D721Med (cell line): ENCODE data around the gene JARID2.

Experiments used
- DNase-seq: peaks from one replicate; pipeline ENCODE4 v3.0.0; 2011; ENCODE audit warnings: low spot score; ENCODE audit not compliant: insufficient read length
- FAIRE-seq: peaks from 2 replicates; lab custom pipeline; 2011; peaks lifted over from hg19 to GRCh38; lab: Jason Lieb, UNC
- TF ChIP-seq, protein P1 (sequence below): IDR thresholded peaks from 2 replicates; pipeline ENCODE4 v1.5.1; 2012; ENCODE audit warnings: mild to moderate bottlenecking, control low read depth; ENCODE audit not compliant: insufficient read depth; ENCODE audit errors: missing control alignments

The JARID2 gene

DNA sequence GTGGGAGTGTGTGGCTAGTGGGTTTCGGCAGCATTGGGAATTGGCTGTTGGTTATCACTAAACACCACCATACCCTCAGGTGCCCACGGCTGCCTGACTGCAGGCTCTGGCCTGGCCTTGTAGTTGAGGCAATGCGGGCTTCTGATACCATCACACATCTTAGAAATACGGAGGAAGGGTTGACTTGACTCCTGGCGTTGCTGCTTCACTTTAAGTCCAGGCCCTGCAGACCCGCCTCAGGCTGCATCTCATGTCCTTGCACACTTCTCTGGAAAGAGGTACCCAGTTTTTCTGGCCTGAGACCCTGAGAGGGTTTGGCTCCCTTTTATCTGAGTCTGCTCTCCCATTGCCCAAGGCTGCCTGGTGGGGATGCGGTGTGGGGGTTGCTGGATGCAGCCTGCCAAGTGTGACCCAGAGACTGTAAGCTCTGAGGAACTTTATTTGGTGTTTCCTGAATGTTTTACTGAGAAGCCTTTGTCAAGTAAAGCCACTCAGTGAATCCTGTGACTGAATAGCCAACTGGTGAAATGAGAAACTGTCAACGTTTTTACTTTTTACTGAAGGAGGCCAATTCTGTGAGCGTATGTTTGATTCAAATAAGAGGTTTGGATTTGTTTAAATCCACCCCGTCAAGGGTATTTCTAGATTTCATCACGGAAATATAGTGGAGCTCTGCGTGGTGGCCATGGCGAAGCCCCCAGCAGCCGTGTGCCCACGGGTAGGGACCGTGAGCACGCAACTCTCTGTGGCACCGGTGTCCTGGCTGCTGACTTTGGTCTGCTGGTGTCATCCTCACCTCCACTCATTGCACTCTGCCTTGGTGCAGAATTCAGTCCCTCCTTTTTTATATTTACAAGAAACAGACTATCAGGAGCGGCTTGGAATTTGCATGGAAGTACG lies 256.8 kb downstream of the JARID2 start:
- DNase-seq (no peak), FAIRE-seq (no peak)
- TF ChIP-seq, protein P1, sequence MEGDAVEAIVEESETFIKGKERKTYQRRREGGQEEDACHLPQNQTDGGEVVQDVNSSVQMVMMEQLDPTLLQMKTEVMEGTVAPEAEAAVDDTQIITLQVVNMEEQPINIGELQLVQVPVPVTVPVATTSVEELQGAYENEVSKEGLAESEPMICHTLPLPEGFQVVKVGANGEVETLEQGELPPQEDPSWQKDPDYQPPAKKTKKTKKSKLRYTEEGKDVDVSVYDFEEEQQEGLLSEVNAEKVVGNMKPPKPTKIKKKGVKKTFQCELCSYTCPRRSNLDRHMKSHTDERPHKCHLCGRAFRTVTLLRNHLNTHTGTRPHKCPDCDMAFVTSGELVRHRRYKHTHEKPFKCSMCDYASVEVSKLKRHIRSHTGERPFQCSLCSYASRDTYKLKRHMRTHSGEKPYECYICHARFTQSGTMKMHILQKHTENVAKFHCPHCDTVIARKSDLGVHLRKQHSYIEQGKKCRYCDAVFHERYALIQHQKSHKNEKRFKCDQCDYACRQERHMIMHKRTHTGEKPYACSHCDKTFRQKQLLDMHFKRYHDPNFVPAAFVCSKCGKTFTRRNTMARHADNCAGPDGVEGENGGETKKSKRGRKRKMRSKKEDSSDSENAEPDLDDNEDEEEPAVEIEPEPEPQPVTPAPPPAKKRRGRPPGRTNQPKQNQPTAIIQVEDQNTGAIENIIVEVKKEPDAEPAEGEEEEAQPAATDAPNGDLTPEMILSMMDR = no peak

DNA sequence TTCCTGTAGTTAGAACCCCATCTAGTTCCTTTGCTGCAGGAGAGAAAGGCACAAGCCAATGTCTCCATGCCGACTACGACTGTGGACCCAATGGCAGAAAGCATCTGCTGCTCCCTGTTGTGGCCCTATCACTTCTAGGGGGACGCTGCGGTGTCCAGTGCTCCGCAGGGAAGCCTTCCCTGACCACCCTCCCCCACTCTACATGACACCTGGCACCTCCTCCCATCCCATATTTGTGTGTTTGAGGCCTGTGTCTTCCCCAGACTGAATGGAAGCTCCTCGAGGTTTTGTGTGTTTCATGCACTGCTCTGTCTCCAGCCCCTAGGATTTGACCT lies 257.4 kb downstream of the JARID2 start:
- TF ChIP-seq, protein P1 = no peak
- DNase-seq (no peak), FAIRE-seq (no peak)

DNA sequence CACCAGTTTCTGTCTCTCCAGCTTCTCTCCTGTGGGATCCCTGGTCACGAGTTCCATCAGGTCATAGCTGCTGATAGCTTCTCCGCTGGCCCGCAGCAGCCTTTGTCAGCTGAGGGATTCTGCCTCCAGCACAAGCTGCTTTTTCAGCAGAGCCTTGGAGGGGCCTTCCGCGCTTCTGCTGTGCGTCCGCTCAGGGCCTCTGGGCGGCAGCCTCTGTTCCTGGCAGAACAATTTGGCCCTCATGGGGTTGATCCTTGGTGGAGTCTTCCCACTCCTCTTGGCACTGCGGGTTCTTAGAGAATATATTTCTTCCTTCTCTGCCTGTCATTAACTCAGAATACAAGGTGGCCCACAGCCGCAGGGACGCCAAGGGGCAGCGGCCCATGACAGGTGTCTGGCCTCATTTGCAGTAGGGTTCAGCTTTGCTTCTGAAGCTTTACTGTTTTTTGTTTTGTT lies 258.2 kb downstream of the JARID2 start:
- TF ChIP-seq, protein P1 = peak; percentile 0
- DNase-seq = no peak
- no peak for FAIRE-seq

DNA sequence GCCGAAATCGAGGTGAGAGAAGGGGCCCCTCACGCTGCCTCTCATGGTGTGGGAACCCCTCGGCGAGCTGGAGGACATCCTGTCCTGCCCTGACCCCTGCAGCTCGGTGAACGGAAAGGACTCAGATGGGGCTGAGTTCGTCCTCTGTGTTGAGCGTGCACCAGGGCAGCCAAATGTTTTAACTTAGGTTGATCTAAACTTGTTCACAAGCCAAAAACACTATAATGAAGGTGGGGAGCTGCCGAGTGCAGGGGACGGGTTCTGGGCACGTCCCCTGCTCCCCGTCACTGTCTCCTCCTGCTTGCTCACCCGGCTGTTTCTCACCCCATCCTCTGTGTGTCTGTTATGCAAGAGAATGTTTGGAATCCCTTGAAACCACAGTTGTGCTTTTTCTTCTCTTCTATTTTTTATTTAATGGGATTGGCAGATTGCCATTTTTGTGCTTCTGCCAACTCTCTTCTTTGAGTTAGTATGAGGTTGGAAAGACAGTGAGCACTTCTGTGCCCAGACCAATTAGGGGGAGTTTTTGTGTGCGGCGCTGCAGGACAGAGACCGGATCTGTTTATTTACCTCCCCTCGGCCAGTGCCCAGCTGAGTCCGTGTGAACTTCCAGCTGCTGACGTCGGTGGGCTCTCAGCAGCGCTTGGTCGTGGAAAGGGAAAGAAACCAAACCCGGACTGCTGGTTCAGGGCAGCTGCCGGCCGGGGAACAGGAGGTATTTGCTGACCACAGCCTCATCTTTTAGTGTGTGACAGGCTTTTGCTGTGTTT lies 258.9 kb downstream of the JARID2 start:
- TF ChIP-seq, protein P1 = no peak
- DNase-seq (no peak), FAIRE-seq (no peak)

DNA sequence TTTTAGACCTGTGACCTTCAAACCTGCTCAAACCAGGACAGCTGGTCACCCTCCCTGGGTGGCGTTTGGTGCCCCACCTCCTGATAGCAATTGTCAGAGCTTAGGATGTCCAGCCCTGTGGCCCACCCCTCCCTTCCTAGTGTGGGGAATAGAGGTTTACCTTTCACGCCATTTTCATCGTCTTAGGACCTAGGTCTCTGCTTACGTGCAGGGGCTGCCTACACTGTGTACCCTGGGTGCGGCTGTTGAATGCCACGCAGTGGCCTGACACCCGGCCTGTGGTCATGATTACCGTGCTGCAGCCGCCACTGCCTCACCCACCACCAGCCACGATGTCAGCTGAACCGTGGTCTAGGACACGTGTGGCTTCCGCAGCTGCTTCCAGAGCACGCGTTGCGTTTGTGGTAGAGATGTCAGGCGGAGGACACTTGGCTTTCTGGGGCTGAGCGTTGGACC lies 259.6 kb downstream of the JARID2 start:
- TF ChIP-seq, protein P1 = no peak
- FAIRE-seq = no peak
- DNase-seq = no peak

DNA sequence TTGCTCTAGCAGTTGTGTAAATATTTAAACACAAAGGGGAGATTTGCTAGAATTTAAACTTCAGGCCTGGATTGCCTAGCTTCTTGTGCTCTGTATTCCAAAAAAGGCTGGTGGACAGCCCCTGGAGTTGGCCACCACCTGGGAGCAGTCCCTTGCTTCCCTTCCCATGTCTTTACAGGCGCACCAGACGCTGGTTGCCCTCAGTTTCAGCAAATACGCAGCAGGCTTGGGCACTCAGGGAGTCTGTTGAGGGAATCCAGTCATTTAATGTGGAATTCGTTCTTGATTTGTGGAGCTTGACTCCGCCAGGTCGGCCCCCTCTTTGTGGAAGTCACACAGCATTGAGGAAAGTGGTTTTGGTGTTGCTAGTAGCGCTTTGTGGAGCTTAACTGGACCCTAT lies 260.2 kb downstream of the JARID2 start:
- no peak for DNase-seq
- TF ChIP-seq, protein P1 = no peak
- no peak for FAIRE-seq
